ENCODE measurements around the gene PRR13. TPM values are rescaled to one million over a fixed set of nuclear protein-coding genes. Genes with fewer than 3 reads are reported as not detected.

PRR13 gene
- total and polyA plus RNA-seq, 2 of the 13 experiments (the other 11 are each of a cell fraction or from before 2014, with no cell fraction given): 65.0 to 102 TPM

- no peak for TF ChIP-seq HNF1B (CRISPR knock-in tag; IDR thresholded peaks at IDR 0.05)
- peak; percentile 23 for TF ChIP-seq HNF4A (CRISPR knock-in tag; IDR thresholded peaks at IDR 0.05)
- no peak for TF ChIP-seq PRPF4 (IDR thresholded peaks at IDR 0.05; ENCODE audit: low read depth, low read length, poor library complexity, severe bottlenecking)
- no peak for TF ChIP-seq DR1 (CRISPR knock-in tag; IDR thresholded peaks at IDR 0.05)
- no peak for TF ChIP-seq TEAD3 (CRISPR knock-in tag; optimal IDR thresholded peaks at IDR 0.05; ENCODE audit: borderline replicate concordance)
- TF ChIP-seq POLR2AphosphoS2 (IDR thresholded peaks at IDR 0.05; ENCODE audit: low read depth, low read length): peak; percentile 70; the same call in 1 of the 2 replicates
- no peak for TF ChIP-seq SKIL (CRISPR knock-in tag; IDR thresholded peaks at IDR 0.05; ENCODE audit: borderline replicate concordance)
- TF ChIP-seq RBM22 (optimal IDR thresholded peaks at IDR 0.05; ENCODE audit: low read length): peak; percentile 75
- no peak for TF ChIP-seq RFXANK (CRISPR knock-in tag; IDR thresholded peaks at IDR 0.05)
- TF ChIP-seq, protein P1, sequence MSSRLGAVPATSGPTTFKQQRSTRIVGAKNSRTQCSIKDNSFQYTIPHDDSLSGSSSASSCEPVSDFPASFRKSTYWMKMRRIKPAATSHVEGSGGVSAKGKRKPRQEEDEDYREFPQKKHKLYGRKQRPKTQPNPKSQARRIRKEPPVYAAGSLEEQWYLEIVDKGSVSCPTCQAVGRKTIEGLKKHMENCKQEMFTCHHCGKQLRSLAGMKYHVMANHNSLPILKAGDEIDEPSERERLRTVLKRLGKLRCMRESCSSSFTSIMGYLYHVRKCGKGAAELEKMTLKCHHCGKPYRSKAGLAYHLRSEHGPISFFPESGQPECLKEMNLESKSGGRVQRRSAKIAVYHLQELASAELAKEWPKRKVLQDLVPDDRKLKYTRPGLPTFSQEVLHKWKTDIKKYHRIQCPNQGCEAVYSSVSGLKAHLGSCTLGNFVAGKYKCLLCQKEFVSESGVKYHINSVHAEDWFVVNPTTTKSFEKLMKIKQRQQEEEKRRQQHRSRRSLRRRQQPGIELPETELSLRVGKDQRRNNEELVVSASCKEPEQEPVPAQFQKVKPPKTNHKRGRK (CRISPR knock-in tag; IDR thresholded peaks at IDR 0.05): no peak
- no peak for TF ChIP-seq PCBP2 (optimal IDR thresholded peaks at IDR 0.05; ENCODE audit: low read depth, low read length, poor library complexity, severe bottlenecking)
- TF ChIP-seq, protein P2, sequence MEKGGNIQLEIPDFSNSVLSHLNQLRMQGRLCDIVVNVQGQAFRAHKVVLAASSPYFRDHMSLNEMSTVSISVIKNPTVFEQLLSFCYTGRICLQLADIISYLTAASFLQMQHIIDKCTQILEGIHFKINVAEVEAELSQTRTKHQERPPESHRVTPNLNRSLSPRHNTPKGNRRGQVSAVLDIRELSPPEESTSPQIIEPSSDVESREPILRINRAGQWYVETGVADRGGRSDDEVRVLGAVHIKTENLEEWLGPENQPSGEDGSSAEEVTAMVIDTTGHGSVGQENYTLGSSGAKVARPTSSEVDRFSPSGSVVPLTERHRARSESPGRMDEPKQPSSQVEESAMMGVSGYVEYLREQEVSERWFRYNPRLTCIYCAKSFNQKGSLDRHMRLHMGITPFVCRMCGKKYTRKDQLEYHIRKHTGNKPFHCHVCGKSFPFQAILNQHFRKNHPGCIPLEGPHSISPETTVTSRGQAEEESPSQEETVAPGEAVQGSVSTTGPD (CRISPR knock-in tag; IDR thresholded peaks at IDR 0.05): 0 out of 2 replicates have a peak, but pooled peaks have one; percentile 30
- no peak for TF ChIP-seq ZNF431 (CRISPR knock-in tag; IDR thresholded peaks at IDR 0.05; ENCODE audit: borderline replicate concordance, low read depth)
- TF ChIP-seq ZNF83 (CRISPR knock-in tag; IDR thresholded peaks at IDR 0.05; ENCODE audit: borderline replicate concordance): no peak
- TF ChIP-seq, protein P3, sequence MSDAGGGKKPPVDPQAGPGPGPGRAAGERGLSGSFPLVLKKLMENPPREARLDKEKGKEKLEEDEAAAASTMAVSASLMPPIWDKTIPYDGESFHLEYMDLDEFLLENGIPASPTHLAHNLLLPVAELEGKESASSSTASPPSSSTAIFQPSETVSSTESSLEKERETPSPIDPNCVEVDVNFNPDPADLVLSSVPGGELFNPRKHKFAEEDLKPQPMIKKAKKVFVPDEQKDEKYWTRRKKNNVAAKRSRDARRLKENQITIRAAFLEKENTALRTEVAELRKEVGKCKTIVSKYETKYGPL (CRISPR knock-in tag; IDR thresholded peaks at IDR 0.05): no peak
Measured at GRCh38 chr12:53462935-53463334, 21.4 kb downstream of the PRR13 start (continued).

Data from HepG2 (cell line).